Panc1 (cell line): ENCODE measurements around the gene DNAAF3.
"Not testable (repeated sequence)": the region's sequence is repeated elsewhere in the genome, so short reads cannot be mapped to it uniquely, and the experiment has no call there.

Source experiments
- POLR2AphosphoS5 ChIP-seq: IDR thresholded peaks from 2 replicates; pipeline ENCODE4 v1.6.1; 2012; ENCODE audit warnings: mild to moderate bottlenecking, low read depth, low read length, moderate library complexity
- SIN3A ChIP-seq: IDR thresholded peaks from 2 replicates; pipeline ENCODE4 v1.6.1; 2012; ENCODE audit warnings: low read depth, mild to moderate bottlenecking, low read length, moderate library complexity, borderline replicate concordance; ENCODE audit not compliant: insufficient read depth
- TCF7L2 ChIP-seq: IDR thresholded peaks from 2 replicates; pipeline ENCODE4 v1.6.1; 2011; ENCODE audit warnings: mild to moderate bottlenecking, low read depth, low read length, inconsistent platforms
- TF ChIP-seq, protein P1 (sequence below): fragments of 450-650 bp; IDR thresholded peaks from 2 replicates; pipeline ENCODE4 v1.5.1; 2017; ENCODE audit warnings: mild to moderate bottlenecking
- TF ChIP-seq, protein P2 (sequence below), 2 experiments: IDR thresholded peaks; 2 replicates each; pipeline ENCODE4 v1.6.1; 2011 to 2012; ENCODE audit warnings: low read depth in 2 of 2, control low read depth in 1 of 2, low read length in 1 of 2, mild to moderate bottlenecking in 1 of 2, moderate library complexity in 1 of 2; ENCODE audit not compliant: insufficient read depth in 1 of 2

DNA sequence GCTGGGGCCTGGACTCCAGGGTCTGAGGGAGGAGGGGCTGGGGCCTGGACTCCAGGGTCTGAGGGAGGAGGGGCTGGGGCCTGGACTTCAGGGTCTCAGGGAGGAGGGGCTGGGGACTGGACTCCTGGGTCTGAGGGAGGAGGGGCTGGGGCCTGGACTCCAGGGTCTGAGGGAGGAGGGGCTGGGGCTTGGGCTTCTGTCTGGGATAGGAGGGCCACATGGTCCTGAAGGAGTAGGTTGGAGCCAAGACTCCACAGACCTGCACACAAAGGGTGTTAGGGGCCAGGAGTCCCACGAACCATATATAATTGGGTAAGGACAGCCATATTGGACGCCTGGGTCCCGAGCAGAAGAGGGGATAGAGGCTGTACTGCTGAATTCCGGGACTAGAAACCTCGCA is 10.6 kb downstream of the DNAAF3 start:
- TF ChIP-seq, protein P1, sequence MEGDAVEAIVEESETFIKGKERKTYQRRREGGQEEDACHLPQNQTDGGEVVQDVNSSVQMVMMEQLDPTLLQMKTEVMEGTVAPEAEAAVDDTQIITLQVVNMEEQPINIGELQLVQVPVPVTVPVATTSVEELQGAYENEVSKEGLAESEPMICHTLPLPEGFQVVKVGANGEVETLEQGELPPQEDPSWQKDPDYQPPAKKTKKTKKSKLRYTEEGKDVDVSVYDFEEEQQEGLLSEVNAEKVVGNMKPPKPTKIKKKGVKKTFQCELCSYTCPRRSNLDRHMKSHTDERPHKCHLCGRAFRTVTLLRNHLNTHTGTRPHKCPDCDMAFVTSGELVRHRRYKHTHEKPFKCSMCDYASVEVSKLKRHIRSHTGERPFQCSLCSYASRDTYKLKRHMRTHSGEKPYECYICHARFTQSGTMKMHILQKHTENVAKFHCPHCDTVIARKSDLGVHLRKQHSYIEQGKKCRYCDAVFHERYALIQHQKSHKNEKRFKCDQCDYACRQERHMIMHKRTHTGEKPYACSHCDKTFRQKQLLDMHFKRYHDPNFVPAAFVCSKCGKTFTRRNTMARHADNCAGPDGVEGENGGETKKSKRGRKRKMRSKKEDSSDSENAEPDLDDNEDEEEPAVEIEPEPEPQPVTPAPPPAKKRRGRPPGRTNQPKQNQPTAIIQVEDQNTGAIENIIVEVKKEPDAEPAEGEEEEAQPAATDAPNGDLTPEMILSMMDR, result not testable (repeated sequence)
- TF ChIP-seq POLR2AphosphoS5, SIN3A, TCF7L2: not testable (repeated sequence)
- TF ChIP-seq, protein P2, sequence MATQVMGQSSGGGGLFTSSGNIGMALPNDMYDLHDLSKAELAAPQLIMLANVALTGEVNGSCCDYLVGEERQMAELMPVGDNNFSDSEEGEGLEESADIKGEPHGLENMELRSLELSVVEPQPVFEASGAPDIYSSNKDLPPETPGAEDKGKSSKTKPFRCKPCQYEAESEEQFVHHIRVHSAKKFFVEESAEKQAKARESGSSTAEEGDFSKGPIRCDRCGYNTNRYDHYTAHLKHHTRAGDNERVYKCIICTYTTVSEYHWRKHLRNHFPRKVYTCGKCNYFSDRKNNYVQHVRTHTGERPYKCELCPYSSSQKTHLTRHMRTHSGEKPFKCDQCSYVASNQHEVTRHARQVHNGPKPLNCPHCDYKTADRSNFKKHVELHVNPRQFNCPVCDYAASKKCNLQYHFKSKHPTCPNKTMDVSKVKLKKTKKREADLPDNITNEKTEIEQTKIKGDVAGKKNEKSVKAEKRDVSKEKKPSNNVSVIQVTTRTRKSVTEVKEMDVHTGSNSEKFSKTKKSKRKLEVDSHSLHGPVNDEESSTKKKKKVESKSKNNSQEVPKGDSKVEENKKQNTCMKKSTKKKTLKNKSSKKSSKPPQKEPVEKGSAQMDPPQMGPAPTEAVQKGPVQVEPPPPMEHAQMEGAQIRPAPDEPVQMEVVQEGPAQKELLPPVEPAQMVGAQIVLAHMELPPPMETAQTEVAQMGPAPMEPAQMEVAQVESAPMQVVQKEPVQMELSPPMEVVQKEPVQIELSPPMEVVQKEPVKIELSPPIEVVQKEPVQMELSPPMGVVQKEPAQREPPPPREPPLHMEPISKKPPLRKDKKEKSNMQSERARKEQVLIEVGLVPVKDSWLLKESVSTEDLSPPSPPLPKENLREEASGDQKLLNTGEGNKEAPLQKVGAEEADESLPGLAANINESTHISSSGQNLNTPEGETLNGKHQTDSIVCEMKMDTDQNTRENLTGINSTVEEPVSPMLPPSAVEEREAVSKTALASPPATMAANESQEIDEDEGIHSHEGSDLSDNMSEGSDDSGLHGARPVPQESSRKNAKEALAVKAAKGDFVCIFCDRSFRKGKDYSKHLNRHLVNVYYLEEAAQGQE (IDR thresholded peaks at IDR 0.05; ENCODE audit: insufficient read depth in 1 of 2, low read depth in 2 of 2, low read length in 1 of 2), result not testable (repeated sequence)
